Activated CD4-positive, CD25-positive, alpha-beta regulatory T cell treated with anti-CD3 and anti-CD28 coated beads, Interleukin-2, amount 50 U/mL, for 72 hours (primary cell): ENCODE measurements around the gene BTNL9.
"Not testable (repeated sequence)": the region's sequence is repeated elsewhere in the genome, so short reads cannot be mapped to it uniquely, and the experiment has no call there.

Experiments
- DNase-seq: peaks from one replicate; pipeline ENCODE4 v3.0.0; 2021

Gene BTNL9

DNA sequence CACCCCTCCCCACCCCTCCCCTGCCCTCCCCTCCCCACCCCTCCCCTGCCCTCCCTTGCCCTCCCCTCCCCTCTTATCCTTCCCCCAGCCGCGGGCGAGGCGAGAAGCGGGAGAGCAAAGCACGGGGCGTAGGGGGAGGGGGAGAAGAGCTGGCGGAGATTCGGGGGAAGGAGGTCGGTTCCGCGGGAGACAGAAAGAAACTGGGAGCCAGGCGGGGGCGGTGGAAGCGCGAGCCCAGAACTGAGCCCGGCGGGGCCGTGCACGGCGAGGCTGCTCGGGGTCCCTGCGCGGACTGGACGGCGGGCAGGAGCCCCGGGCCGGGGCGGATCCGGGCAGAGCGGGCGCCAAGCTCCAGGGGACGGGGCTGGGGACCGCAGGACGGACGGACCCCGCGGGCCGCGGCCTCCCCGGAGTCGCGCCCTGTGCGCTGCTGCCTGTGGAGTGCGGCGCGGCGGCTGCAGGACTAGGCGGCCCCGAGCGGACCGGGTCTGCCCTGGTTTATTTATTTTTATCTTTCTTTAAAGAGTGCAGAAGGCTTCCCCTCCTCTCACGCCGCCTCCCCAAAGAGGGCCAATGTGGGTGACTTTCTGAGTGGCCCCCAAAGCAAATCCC is 61.1 kb downstream of the BTNL9 start:
- not testable (repeated sequence) for DNase-seq

DNA sequence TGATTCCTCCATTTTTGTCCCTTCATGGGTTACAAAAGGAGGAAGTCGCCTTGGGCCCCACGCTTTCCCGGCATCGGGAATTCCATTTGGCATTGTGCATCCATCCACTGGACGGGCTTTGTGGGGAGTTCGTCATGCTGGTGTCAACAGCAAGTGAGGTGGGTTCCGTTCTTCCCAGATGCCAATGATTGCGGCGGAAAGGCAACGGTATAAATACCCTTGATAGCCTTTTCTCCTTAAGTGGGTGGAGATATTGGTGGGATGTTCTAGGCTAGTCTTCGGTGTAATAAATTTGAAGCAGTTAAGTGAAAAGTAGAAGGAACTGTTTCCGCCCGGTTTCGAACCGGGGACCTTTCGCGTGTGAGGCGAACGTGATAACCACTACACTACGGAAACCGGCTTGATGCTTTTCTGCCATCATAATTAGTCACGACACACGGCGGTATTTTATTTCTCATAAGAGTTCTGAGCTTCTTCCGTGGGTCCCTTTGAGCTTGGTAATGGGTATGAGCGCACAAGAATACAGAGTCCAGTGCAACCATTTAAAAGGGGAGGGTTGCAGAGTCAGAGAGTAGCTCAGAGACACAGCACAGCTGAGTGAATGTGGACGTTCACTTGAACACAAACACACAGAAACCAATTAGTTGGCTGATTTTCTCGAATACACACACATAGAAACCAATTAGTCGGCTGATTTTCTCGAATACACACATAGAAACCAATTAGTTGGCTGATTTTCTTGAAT is 62.0 kb downstream of the BTNL9 start:
- DNase-seq, result not testable (repeated sequence)

DNA sequence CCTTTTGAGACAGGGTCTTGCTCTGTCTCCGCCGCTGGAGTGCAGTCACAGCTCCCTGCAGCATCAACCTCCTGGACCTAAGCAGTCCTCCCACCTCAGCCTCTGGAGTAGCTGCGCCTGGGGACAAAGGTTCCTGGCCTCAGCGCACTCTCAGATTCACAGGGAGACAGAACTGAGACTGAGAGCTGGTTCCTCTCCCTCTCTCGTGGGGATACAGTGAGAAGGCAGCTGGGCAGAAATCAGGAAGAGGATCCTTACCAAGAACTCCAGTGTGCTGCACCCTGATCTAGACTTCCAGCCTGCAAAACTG is 64.1 kb downstream of the BTNL9 start:
- not testable (repeated sequence) for DNase-seq

DNA sequence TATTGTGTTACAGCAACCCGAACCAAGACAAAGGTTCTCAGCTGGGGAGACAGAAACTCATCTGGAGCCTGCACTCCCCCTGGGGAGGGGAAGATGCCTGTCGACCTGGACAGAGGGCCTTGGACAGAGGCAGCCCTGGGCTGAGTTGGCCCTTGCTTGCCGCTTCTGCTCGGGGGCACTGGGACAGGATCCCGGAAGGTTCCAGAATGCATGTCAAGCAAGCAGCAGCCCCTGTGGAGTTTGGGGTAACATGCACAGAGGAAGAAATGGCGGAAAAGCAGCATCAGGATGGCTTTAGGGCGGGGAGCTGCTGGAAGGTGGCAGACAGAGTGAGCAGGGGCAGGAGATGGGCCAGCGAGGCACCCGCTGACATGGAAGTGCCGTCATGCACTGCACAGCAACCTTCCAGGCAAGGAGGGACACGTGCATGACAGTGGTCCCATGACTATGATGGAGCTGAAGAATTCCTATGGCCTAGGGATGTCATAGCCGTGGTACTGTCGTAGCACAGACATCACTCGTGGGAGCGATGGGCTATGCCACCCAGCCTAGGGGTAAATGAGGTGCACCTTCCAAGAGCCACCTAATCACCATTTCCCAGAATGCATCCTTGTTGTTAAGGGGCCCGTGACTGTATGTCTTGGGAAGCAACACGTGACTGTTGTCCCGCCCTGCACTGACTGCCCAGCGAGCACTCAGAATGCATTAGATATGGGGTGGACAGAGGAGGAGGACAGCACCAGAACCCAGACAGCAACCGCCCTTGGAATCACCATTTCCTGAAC is 64.7 kb downstream of the BTNL9 start:
- not testable (repeated sequence) for DNase-seq

DNA sequence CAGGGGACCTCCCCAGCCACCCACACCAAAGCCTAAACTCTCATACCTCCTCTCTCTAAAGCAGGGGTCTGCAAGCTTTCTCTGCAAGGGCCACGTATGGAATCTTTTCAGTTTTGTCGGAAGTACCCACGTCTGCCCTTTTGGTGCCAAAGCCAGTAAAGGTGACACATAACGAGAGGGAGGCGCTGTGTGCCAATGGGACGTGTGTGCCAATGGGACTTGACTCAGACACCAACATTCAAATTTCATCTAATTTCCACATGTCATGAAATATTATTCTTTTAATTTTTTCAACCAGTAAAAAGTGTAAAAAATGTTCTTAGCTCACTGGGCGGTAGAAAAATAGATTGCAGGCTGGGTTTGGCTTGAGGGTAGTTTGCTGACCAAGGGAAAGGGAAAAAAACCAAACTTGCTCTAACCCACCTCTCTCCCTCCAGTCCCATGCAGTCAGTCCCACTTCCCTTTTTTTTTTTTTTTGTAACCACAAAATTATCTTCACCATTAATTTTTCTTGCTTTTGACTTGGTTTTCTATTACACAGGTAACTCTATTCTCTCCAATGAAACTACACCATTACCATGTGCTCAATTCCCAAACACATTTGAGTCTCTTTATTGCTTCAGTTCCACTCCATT is 65.4 kb downstream of the BTNL9 start:
- DNase-seq, result no peak

DNA sequence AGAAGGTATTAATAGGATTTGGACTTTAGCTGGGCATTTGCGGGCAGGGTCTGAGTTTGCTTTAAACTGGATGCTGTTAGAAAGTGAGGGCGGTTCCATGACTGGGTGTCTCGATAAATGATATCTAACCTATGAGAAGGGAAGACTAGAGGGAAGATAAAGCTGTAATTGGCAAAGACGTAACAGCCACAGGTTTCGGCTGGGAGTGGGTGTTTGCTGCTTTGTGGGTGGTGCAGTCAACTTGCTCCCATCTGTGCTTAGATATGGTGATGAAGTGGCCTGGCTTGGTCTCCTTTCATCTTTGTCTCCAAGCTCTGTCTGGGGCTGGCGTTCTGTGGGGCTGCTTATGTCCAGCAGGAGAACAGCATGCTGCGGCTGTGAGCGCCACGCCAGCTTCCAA is 67.6 kb downstream of the BTNL9 start:
- no peak for DNase-seq

DNA sequence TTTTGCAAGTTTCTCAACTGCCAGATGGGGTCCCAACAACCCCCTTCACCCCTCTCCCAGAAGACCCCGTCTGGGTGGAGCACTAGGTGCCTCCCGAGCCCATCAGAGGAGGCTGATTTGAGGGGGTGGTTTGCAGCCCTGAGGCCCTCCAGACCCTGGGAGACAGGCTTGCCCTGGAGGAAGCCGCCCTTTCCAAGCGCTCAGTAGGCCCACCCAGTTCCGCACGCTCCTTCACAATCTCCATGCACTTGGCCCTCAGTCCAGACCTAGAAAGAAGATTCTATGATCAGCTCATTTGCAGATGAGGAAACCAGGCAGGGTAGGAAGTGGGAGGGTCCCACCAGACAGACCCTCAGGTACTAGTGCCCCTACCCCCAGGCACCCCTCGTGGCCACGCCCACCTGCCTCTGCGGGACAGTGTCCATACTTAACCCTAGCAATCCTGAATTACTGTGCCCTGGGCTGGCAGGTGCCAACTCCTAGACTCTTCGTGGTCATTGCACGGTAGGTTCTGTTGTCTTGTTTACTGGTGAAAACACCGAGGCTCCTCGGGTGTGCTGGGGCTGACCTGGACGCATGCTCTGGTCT is 68.6 kb downstream of the BTNL9 start:
- DNase-seq, result no peak

DNA sequence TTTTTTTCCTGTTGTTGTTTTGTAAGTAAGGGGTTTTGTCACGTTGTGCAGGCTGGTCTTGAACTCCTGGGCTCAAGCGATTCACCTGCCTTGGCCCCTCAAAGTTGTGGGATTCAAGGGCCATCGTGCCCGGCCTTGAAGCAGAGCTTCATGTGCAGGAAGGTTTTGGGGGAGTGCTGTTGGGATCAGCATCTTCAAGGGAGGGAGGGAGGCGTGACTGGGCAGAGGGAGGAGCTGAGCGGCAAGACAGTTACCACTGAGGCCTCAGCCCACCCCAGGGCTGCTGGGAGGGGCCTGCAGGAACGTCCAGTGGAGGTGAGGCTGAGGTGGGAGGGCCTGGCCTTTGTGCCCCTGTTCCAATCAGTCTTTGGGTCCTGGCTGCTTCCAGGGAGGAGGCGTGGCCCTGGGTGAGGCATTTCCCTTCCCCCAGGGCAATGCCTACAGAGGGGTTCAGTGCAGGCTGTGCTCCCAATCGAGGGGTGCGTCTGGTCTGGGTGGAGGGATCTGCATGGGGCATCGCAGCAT is 69.5 kb downstream of the BTNL9 start:
- no peak for DNase-seq

DNA sequence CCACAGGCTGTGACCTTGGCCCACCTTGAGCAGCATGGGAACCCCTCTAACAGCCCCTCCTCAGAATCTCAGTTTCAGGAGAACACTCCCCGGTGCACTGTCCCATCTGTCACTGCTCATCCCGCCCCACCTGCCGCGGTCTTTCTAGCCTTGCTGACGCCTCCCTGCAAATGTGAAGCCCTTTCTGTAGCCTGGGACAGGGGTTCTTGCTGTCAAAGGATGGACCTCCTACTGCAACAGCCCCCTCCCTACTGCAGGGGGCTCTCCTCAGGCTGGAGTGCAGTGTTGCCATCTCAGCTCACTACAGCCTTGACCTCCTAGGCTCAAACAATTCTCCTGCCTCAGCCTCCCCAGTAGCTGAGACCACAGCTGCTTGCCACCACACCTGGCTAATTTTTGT is 70.9 kb downstream of the BTNL9 start:
- no peak for DNase-seq
